Measurements from ENCODE around the gene C10orf88. TPM values are rescaled to one million over a fixed set of nuclear protein-coding genes. Genes with fewer than 3 reads are reported as not detected.

Gene C10orf88
- total RNA-seq, 1 donor from 2014 or later = 13.0 TPM

DNA sequence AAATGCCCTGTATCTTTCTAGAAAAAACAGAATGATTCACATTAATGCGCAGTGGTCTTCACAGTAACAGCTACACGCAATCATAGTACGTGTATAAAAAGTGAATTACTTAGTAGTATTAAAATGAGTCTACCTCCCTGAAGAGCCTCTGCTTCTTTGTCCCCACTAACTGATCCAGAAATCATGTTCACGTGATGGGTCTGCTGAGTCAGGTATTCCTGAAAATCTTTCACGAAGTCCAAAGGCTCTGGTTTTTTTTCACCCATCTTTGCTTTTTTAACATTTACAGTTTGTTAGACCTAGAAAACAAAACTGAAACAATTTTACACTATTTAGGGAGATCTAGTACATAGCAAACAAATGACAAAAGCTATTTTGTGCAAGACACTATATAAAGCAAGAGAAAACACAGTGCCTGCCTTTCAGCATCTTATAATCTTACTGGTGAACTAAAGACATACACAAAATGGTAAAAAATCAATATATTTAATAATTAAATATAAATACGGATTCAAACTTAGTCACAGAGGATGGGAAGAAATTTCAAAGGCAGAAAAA, 44.4 kb upstream of the C10orf88 start:
- H3K4me1 Mint-ChIP-seq (ENCODE audit: unreplicated experiment) = no peaks in the 10 kb centered on the region
- no peak overlapping the region for H3K4me3 Mint-ChIP-seq
- TF ChIP-seq, protein P1, sequence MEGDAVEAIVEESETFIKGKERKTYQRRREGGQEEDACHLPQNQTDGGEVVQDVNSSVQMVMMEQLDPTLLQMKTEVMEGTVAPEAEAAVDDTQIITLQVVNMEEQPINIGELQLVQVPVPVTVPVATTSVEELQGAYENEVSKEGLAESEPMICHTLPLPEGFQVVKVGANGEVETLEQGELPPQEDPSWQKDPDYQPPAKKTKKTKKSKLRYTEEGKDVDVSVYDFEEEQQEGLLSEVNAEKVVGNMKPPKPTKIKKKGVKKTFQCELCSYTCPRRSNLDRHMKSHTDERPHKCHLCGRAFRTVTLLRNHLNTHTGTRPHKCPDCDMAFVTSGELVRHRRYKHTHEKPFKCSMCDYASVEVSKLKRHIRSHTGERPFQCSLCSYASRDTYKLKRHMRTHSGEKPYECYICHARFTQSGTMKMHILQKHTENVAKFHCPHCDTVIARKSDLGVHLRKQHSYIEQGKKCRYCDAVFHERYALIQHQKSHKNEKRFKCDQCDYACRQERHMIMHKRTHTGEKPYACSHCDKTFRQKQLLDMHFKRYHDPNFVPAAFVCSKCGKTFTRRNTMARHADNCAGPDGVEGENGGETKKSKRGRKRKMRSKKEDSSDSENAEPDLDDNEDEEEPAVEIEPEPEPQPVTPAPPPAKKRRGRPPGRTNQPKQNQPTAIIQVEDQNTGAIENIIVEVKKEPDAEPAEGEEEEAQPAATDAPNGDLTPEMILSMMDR (conservative IDR thresholded peaks at IDR 0.05) = no peak
- H3K9me3 Mint-ChIP-seq = no peaks in the 10 kb centered on the region
- no peak overlapping the region for H3K27ac Mint-ChIP-seq
- DNase-seq (ENCODE audit: extremely low spot score, unreplicated experiment) = no peak
- peaks cover 18% of the 10 kb centered on the region for H3K36me3 Mint-ChIP-seq
- no peaks in the 10 kb centered on the region for H3K27me3 Mint-ChIP-seq

DNA sequence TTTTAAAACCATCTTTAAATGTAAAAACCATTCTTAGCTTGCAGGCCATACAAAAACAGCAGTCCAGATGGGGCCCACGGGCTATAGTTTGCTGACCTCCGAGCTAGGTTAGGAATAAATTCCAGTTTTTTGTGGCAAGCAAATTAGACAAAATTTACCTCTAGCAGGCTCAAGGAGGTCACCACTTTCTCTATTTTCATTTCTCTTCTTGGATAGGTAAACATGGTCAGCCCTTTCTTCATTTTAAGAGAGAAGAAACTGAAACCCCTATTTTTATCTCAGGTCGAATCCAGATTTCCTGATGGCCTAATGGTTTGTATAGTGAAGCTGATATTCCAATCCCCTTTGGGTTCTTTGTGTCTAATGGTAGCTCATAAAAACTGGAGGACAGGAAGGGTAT, 43.8 kb upstream of the C10orf88 start:
- TF ChIP-seq, protein P1 (conservative IDR thresholded peaks at IDR 0.05) = no peak
- peaks cover 18% of the 10 kb centered on the region for H3K36me3 Mint-ChIP-seq
- DNase-seq (ENCODE audit: extremely low spot score, unreplicated experiment) = no peak
- no peaks in the 10 kb centered on the region for H3K4me1 Mint-ChIP-seq (ENCODE audit: unreplicated experiment)
- H3K9me3 Mint-ChIP-seq = no peaks in the 10 kb centered on the region
- H3K27me3 Mint-ChIP-seq = no peaks in the 10 kb centered on the region
- no peak overlapping the region for H3K27ac Mint-ChIP-seq
- no peak overlapping the region for H3K4me3 Mint-ChIP-seq

DNA sequence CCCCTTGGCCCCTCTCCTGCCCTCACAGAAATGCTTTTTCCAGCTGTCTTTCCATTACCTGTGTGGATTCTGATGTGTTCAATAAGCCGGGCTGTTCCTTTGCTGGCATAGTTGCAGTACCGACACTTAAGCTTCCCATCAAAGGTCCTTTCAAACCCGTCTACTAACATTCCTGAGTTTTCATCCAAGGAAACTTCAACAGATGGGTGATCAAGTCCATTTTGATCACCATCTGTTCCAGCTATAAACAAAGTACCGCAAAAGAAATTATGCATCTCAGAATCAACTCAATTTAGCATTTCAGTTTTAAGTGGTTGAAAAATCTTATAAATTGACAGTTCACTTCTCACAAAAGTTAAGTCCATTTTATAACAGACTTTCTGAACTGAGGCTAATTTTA, 41.9 kb upstream of the C10orf88 start:
- Mint-ChIP-seq H3K4me1 (ENCODE audit: unreplicated experiment) (no peaks in the 10 kb centered on the region), H3K27me3 (no peaks in the 10 kb centered on the region), H3K36me3 (peaks cover 12% of the 10 kb centered on the region), H3K27ac (no peak overlapping the region), H3K4me3 (no peak overlapping the region), H3K9me3 (no peaks in the 10 kb centered on the region)
- DNase-seq (ENCODE audit: extremely low spot score, unreplicated experiment) = no peak
- TF ChIP-seq, protein P1 (conservative IDR thresholded peaks at IDR 0.05) = no peak

DNA sequence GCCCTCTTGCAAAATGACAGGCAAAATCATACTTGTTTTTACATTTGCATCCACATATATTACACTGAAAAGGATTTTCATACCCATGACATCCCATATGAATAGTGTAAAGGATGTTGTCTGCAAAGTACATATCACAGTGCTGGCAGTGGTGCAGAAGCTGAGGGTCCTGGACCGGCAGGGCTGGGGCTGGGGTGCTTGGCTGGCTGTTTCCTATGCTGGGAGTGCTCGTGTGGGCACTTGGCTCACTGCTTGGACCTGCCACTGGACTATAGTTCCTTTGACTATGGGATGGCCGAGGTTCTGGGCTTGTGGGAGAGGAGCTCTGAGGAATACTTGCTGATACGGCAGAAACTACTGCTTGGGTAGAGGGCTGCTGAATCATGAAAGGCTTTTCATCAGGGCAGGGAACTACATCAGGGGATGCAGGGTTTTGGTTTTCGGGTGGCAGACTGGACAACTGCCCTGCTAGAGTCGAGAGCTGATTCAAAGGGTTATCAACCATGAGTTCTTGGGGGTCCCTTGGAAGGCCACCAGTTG, 39.8 kb upstream of the C10orf88 start:
- no peaks in the 10 kb centered on the region for H3K4me1 Mint-ChIP-seq (ENCODE audit: unreplicated experiment)
- H3K36me3 Mint-ChIP-seq = peaks cover 11% of the 10 kb centered on the region
- no peak for DNase-seq (ENCODE audit: extremely low spot score, unreplicated experiment)
- no peaks in the 10 kb centered on the region for H3K27me3 Mint-ChIP-seq
- H3K4me3 Mint-ChIP-seq = no peak overlapping the region
- TF ChIP-seq, protein P1 (conservative IDR thresholded peaks at IDR 0.05) = no peak
- no peak overlapping the region for H3K27ac Mint-ChIP-seq
- H3K9me3 Mint-ChIP-seq = no peaks in the 10 kb centered on the region

DNA sequence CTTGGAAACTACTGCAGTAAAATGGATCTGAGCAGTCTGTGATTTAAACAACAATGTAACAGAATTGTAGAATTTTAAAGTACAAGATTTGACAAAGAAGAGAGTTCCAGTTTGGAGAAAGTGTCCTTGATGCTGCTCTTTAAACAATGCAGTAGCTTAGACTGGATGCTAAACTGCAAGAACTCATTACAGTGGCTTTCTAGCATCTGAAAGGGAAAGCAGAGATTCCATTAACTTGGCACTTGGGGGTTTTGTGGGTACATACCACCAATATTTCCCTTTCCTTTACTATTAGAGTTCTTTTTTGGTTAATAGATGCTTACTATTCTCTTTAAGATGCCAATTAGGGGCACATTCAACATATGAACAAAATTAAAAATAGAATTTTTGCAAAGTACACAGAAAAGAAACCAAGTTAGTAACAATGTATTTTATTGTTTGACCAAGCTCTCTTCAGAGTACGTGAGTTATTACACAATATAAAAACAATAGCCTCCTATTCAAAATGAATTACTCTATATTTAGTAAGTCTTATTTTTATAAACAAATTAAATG, 38.1 kb upstream of the C10orf88 start:
- Mint-ChIP-seq H3K27ac (no peak overlapping the region), H3K4me3 (no peak overlapping the region), H3K4me1 (ENCODE audit: unreplicated experiment) (no peaks in the 10 kb centered on the region), H3K27me3 (no peaks in the 10 kb centered on the region), H3K36me3 (peaks cover 13% of the 10 kb centered on the region), H3K9me3 (no peaks in the 10 kb centered on the region)
- TF ChIP-seq, protein P1 (conservative IDR thresholded peaks at IDR 0.05) = no peak
- no peak for DNase-seq (ENCODE audit: extremely low spot score, unreplicated experiment)
